T-helper 1 cell treated with Interleukin-12 subunit alpha and Interleukin-12 subunit beta and Interleukin-4 antibody, amounts not matched to agents 30 μg/mL and 1 μg/mL, for 36 hours (primary cell): ENCODE results near the gene FAT1.

Source experiments
- H3K27ac Mint-ChIP-seq: one replicate; pipeline ENCODE4 v1.8.0; 2021; ENCODE audit warnings: mild to moderate bottlenecking, mixed read lengths
- H3K27me3 Mint-ChIP-seq: one replicate; pipeline ENCODE4 v1.8.0; 2021; ENCODE audit warnings: low read depth, mixed read lengths
- H3K36me3 Mint-ChIP-seq: one replicate; pipeline ENCODE4 v1.8.0; 2021; ENCODE audit warnings: low read depth, mixed read lengths
- H3K4me1 Mint-ChIP-seq: one replicate; pipeline ENCODE4 v1.8.0; 2021; ENCODE audit warnings: low read depth, mixed read lengths
- H3K4me3 Mint-ChIP-seq: one replicate; pipeline ENCODE4 v1.8.0; 2021; ENCODE audit warnings: mild to moderate bottlenecking, moderate library complexity, mixed read lengths
- H3K9me3 Mint-ChIP-seq: one replicate; pipeline ENCODE4 v1.8.0; 2021; ENCODE audit warnings: mixed read lengths

FAT1 gene

DNA sequence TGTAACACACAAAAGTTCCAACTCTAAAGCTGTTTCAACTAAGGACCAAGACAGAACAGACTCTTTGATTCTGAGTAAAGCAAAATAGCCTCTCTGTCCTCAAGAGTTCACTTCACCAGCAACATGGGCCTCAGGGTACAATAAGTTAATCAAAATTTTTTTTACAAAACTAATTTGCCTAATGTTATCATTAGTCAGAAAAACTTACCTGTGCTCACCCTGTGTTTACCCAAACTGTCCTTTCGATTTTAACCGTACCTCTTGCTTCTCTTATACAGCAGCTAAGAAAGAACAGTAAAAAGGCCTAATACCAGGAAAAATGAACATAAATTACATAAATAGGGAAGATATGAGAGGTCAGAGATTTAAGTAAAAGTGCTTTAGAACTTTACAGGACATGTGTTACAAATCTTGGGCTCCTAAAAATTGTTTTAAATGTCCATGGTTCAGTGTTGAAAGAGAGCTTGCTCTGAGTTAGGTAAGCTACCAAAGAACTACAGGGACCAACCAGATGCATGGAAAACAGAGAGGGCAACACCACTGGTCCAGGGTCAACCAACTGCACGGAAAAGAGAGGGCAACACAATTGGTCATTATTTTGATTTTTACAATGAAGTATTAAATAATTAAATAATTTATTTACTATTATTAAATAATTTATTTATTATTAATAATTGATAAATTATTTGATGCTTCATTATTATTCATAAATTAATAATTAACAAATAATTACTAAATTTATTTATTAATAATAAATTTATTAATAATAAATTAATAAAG, 73.1 kb downstream of the FAT1 start:
- Mint-ChIP-seq H3K4me1 (no peaks in the 10 kb centered on the region), H3K27ac (no peak overlapping the region), H3K36me3 (no peaks in the 10 kb centered on the region), H3K9me3 (peaks cover 8% of the 10 kb centered on the region), H3K27me3 (no peaks in the 10 kb centered on the region), H3K4me3 (no peak overlapping the region)

DNA sequence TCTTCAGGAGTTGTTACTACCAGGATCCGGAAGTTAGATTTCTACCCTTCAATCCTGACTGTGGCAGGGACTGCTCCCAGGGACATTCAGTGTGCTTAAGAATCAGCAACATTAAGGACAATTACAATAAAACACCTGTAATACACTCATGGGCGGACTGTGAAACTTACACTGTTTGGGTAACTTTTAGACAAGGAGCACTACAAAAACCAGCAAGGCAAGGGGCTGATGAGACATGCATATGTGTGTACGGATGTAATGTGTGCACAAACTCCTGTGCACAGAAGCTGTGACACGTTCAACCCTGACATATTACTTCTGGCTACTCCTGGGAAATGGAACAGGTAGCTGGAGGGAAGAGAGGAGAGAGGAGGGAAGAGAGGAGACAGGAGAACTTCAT, 75.8 kb downstream of the FAT1 start:
- Mint-ChIP-seq H3K4me3 (no peak overlapping the region), H3K9me3 (peaks cover 6% of the 10 kb centered on the region), H3K27ac (no peak overlapping the region), H3K27me3 (no peaks in the 10 kb centered on the region), H3K4me1 (no peaks in the 10 kb centered on the region), H3K36me3 (no peaks in the 10 kb centered on the region)

DNA sequence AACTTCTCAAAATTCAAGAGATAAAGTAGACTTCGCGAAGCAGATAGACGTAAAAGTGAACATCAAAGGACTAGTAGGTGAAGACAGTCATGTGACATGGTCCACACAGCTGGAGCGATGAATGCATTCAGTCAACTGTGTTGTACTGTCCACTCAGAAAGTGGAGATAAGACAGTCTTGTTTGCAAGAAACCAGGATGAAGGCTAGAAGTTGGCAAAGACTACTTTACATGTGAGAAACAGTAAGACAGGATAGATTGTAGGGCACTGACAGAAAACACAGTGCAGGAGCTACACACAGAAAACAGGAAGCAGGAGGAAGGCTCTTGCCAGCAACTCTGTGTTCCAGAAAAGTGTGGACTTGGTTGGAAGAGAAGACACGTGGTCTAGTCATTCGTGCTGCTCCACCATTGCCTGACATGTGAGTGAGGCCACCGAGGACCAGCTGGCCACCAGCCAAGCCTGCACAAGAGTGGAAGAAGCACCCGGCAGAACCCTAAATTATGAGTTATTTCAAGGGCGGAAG, 78.9 kb downstream of the FAT1 start:
- no peak overlapping the region for H3K4me3 Mint-ChIP-seq
- no peaks in the 10 kb centered on the region for H3K36me3 Mint-ChIP-seq
- H3K27me3 Mint-ChIP-seq, result no peaks in the 10 kb centered on the region
- no peaks in the 10 kb centered on the region for H3K4me1 Mint-ChIP-seq
- H3K9me3 Mint-ChIP-seq, result no peaks in the 10 kb centered on the region
- no peak overlapping the region for H3K27ac Mint-ChIP-seq

DNA sequence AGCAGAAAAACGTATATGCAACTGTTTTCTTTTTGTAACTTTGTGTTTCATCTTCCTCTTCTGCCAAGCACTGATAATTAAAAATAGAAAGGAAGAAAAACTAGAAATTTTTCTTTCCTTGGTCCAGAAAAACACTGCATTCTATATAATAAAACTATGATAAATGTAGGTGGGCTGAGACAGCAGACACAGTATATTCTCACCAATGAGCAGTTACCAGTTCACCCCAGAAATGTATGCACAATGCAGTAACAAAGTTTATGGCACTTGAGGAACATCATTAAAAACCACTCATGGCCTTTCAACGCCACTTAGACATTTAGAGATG, 79.4 kb downstream of the FAT1 start:
- H3K36me3 Mint-ChIP-seq, result no peaks in the 10 kb centered on the region
- H3K27me3 Mint-ChIP-seq, result no peaks in the 10 kb centered on the region
- H3K4me3 Mint-ChIP-seq, result no peak overlapping the region
- H3K27ac Mint-ChIP-seq, result no peak overlapping the region
- H3K9me3 Mint-ChIP-seq, result no peaks in the 10 kb centered on the region
- H3K4me1 Mint-ChIP-seq, result no peaks in the 10 kb centered on the region

DNA sequence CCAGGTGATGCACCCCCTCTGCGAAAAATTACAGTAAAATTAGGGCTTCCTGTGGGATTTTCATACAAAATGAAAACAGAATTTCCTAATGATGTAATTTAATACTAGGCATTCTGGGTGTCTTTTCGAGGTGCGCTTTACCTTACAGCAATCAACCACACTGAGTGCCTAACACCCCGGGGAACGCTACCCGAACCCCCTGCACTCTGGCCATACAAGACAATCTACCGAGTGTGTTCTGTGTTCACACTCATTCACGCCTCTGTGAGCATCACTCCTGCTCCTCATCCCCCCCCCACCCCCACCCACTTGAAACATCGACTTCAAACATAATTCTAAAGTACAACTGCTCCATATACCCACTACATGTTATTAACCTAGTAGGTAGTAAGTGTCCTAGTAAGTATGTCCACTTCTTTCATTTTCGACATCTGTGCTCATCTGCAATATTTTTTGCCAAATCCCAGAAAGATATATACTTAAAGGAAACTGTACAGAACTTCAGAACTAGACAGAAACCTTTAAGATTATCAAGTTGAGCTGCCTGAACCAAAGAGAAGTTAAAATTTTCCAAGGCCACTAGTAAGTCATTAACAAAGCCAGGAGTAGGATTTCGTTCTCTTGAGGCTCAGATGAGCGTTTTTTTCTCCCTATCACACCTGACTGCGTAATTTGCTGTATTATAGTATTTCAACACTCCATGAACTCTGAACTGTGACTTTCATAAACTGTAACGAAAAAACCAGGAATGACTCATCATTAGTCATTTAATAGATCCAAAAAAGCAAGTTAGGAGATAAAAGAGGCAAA, 80.0 kb downstream of the FAT1 start:
- Mint-ChIP-seq H3K4me3 (no peak overlapping the region), H3K27me3 (no peaks in the 10 kb centered on the region), H3K36me3 (no peaks in the 10 kb centered on the region), H3K4me1 (no peaks in the 10 kb centered on the region), H3K9me3 (no peaks in the 10 kb centered on the region), H3K27ac (no peak overlapping the region)

DNA sequence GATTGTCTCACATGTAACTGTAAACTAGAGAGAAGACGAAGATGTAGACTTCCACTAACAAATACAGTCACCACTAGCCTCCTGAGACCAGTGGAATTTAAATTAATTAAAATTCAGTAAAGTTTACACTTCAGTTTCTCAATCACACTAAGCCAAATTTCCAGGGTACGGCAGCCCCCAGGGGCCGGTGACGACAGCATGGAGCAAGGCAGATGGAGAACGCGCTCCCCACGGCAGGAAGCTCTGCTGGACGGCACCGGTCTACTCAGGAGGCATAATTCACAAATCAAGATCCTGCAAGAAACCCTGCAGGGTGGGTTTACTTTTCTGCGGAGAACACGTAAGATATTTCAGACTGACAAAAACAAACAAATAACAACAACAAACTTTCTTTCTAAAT, 80.7 kb downstream of the FAT1 start:
- Mint-ChIP-seq H3K4me3 (no peak overlapping the region), H3K27ac (no peak overlapping the region), H3K9me3 (no peaks in the 10 kb centered on the region), H3K36me3 (no peaks in the 10 kb centered on the region), H3K4me1 (no peaks in the 10 kb centered on the region), H3K27me3 (no peaks in the 10 kb centered on the region)

DNA sequence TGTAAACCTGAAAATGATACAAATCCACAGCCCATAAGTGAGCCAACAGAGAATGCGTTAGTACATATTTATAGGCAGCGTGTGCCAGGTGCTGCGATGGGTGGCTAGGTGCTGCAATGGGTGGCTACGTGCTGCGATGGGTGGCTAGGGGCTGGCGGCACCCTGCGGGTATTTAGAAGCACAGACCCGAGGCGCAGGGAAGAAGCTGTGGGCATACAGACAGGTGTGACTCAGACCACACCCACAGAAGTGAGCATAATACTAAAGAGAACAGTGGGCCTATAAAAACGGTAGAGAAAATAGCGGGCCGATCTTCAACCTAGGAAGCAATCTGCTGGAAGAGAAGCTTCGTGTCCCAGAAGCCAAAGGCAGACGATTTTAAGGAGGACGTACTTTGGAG, 81.1 kb downstream of the FAT1 start:
- Mint-ChIP-seq H3K27me3 (no peaks in the 10 kb centered on the region), H3K27ac (no peak overlapping the region), H3K9me3 (no peaks in the 10 kb centered on the region), H3K36me3 (no peaks in the 10 kb centered on the region), H3K4me3 (no peak overlapping the region), H3K4me1 (no peaks in the 10 kb centered on the region)

DNA sequence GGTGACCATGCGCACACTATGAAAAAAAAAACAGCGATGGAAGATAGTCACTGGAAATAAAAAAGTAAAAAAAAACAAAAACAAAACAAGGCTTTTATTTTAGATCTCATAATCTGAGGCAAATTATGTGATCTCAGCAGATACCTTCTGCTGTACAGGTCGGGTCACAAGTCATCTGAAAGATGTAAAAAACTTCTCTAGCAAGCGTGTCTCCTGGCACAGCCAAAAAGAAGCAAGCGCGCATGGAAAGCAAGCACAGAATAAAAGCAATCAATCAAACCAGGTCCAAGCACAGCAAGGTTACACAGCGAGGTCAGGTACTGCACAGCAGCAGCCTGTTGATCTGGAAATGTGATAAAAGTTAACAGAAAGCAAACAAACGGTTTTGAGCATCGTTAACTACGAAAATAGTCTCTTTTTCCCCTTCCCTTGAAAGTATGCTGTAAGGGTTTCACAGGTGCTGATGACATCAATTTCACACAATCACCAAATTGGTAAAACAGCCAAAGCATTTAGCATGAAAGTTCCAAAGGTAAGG, 89.0 kb downstream of the FAT1 start:
- Mint-ChIP-seq H3K36me3 (no peaks in the 10 kb centered on the region), H3K4me3 (no peak overlapping the region), H3K9me3 (no peaks in the 10 kb centered on the region), H3K27me3 (no peaks in the 10 kb centered on the region), H3K4me1 (no peaks in the 10 kb centered on the region), H3K27ac (no peak overlapping the region)

DNA sequence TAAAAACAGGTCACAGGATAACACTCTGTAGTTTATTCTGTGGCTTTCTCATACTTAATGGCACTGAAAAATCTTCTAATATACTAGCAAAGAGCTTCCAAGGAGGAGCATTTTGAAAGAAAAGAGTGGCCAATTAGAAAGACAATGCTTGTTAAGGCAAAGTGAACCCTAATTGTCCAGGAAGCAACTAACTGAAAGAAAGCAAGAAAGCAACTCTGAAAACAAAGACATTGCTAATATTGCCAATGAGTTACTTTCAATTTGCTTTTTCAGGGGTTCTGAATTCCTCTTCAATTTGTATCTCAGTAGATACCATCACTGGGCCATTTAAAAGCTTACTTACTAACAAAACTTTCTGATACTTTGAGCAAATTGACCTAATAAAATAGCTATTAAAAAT, 89.8 kb downstream of the FAT1 start:
- H3K9me3 Mint-ChIP-seq, result peaks cover 4% of the 10 kb centered on the region
- H3K27me3 Mint-ChIP-seq, result no peaks in the 10 kb centered on the region
- H3K4me3 Mint-ChIP-seq, result no peak overlapping the region
- no peaks in the 10 kb centered on the region for H3K4me1 Mint-ChIP-seq
- H3K36me3 Mint-ChIP-seq, result no peaks in the 10 kb centered on the region
- H3K27ac Mint-ChIP-seq, result no peak overlapping the region

DNA sequence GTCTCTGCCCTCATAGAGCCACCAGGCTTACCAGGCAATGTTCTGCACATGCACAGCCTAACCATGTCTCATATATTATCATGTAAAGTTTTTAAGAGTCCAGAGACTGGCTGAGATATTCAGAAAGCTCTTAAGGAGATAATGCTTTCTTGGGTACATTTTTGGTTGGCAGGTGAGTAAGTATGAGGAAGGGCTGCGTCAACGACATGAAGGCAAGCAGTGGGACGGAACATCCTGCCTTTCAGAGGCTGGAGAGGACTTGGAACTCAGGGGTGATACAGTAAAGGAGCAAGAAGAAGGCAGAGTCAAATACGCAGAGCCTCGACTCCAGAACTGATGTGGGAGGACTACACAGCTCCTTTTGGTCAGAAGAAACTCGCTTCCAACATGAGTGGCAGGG, 93.5 kb downstream of the FAT1 start:
- H3K27me3 Mint-ChIP-seq, result no peaks in the 10 kb centered on the region
- H3K4me3 Mint-ChIP-seq, result no peak overlapping the region
- no peaks in the 10 kb centered on the region for H3K36me3 Mint-ChIP-seq
- peaks cover 8% of the 10 kb centered on the region for H3K9me3 Mint-ChIP-seq
- H3K4me1 Mint-ChIP-seq, result peaks cover 2% of the 10 kb centered on the region
- no peak overlapping the region for H3K27ac Mint-ChIP-seq

DNA sequence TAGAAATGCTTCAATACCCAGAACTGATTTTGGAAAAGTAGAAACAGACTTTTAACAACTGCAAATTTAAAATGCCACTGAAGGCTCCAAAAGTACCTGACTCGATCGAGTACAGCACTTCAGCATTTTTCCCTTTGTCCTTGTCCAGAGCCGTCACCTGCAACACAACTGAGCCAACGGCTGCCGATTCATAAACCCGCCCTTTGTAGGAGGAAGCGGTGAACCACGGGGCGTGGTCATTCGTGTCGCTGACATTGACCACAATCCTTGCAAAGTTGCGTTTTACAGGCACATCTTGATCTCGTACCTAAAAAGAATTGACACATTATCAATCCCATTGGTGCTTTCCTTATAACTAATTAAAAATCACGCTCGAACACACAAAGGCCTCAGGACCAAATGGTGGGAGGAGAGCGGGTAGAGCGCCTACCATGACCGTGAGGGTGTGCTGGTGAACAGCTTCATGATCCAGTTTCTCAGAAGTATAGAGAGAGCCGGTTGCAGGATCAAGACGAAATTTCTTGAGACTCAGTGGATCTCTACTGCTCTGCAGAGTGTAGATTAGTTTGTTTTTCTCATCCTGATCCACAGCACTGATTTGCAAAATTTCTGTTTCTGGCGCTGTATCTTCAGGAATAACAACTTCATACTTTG, 95.5 kb downstream of the FAT1 start:
- Mint-ChIP-seq H3K9me3 (peaks cover 12% of the 10 kb centered on the region), H3K27me3 (no peaks in the 10 kb centered on the region), H3K4me3 (no peak overlapping the region), H3K27ac (no peak overlapping the region), H3K4me1 (peaks cover 2% of the 10 kb centered on the region), H3K36me3 (no peaks in the 10 kb centered on the region)

DNA sequence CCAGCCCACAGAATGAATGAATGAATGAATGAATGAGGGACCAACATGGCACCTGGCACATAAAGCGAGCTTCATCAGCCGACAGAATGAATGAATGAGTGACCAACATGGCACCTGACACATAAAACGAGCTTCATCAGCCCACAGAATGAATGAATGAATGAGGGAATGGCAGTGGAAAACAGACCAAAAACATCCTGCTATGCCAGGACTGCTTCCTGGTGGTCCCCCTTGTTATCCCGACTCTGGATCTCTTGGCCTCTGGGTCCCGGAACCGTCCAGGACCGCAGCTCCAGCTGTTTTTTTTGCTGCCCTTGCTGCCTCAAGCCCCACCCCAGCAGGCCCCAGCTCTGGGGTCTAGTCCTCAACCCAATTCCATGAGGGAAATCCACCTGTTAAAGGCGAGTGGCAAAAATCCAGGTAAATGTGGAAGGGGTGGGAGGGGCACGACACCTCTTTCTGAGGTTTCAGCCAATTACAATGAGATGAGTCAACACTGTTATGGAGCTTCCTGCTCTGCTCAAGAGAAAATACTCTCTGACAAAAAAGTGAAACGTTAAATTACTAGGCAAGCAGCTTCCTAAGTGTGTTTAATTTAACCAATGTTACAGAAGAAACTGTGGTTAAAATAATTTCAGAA, 96.3 kb downstream of the FAT1 start:
- H3K4me3 Mint-ChIP-seq, result no peak overlapping the region
- no peak overlapping the region for H3K27ac Mint-ChIP-seq
- peaks cover 2% of the 10 kb centered on the region for H3K4me1 Mint-ChIP-seq
- peaks cover 13% of the 10 kb centered on the region for H3K9me3 Mint-ChIP-seq
- no peaks in the 10 kb centered on the region for H3K27me3 Mint-ChIP-seq
- no peaks in the 10 kb centered on the region for H3K36me3 Mint-ChIP-seq

DNA sequence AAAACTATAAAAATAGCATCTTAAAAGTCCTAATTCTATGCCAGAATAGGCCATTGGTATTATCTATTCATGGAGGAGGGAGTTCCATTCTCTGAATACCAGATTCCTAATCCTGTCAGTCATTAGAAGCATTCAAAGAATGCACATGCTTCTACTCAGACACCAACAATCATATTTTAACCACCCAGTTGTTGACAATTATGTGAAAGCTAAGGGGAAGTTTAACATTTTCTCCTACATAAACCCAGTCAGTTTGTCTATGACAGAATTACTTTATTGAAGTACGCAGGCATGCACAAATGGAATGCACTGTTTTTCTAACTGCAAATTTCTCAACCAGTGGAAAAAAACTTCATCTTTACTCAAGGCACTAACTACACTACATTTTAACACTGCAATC, 98.7 kb downstream of the FAT1 start:
- H3K36me3 Mint-ChIP-seq, result no peaks in the 10 kb centered on the region
- no peaks in the 10 kb centered on the region for H3K27me3 Mint-ChIP-seq
- no peak overlapping the region for H3K4me3 Mint-ChIP-seq
- peaks cover 13% of the 10 kb centered on the region for H3K9me3 Mint-ChIP-seq
- no peak overlapping the region for H3K27ac Mint-ChIP-seq
- H3K4me1 Mint-ChIP-seq, result peaks cover 2% of the 10 kb centered on the region

DNA sequence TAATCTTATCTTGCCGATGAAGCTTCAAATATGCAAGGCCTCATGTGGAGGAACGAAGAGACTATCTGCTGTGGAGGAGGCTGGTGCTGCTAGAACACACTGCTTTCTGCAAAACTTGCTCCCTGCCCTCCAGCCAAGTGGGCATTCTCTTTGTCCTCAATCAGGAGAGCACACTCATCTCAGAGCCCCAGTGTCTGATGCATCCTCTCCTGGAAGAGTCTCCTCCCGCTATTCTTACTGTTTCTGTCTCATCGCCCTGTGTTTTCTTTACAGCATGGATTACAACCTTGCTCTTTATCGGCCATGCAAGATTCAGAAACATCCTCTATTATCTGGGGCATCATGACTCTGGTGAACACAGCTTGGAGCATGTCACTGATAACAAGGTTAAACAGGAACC, 100.1 kb downstream of the FAT1 start:
- Mint-ChIP-seq H3K4me1 (peaks cover 2% of the 10 kb centered on the region), H3K9me3 (peaks cover 7% of the 10 kb centered on the region), H3K36me3 (no peaks in the 10 kb centered on the region), H3K4me3 (no peak overlapping the region), H3K27ac (no peak overlapping the region), H3K27me3 (no peaks in the 10 kb centered on the region)
